Left ventricle myocardium inferior (tissue), 1 donor: ENCODE results near the gene INPPL1. TPM values are rescaled to one million over a fixed set of nuclear protein-coding genes. Genes with fewer than 3 reads are reported as not detected.
A peak's percentile ranks its signal among the peaks of the same experiment; 100 is the strongest.

Experiments used
- DNase-seq: peaks from one replicate; pipeline ENCODE4 v3.0.0-alpha.2; 2020
- H3K27ac ChIP-seq: fragments of 200-600 bp; replicated peaks from 2 replicates; pipeline ENCODE4 v1.8.0; 2021
- H3K27me3 ChIP-seq: fragments of 200-600 bp; 2 replicates; pipeline ENCODE4 v1.8.0; 2021; ENCODE audit warnings: low read depth
- H3K36me3 ChIP-seq: fragments of 200-600 bp; 2 replicates; pipeline ENCODE4 v1.8.0; 2021
- H3K4me1 ChIP-seq: fragments of 200-600 bp; 2 replicates; pipeline ENCODE4 v1.8.0; 2021
- H3K4me3 ChIP-seq: fragments of 200-600 bp; 2 replicates; pipeline ENCODE4 v1.8.0; 2021; ENCODE audit warnings: mild to moderate bottlenecking, moderate library complexity
- H3K9me3 ChIP-seq: fragments of 200-600 bp; replicated peaks from 2 replicates; pipeline ENCODE4 v1.8.0; 2021
- CTCF ChIP-seq: fragments of 200-600 bp; IDR thresholded peaks from 2 replicates; pipeline ENCODE4 v1.8.0; 2021; ENCODE audit warnings: antibody characterized with exemption, mild to moderate bottlenecking, borderline replicate concordance
- intact Hi-C: fragments of 100-400 bp; cut with micrococcal nuclease; formaldehyde crosslinking; loops from one replicate; pipeline ENCODE4 v1.11.0; 2022
- total RNA-seq: library from RNA; stranded (reverse); fragmentation: NEBNext Ultra II Directional; extraction: Animal tissue kit (Norgen Biotek cat#: 25700); gene quantifications from one replicate; pipeline ENCODE4 v1.2.1, GENCODE V29; 2021
- donor health status: DM: no; HTN: yes; CAD: no; lungs with severe emphysema.

The INPPL1 gene
- total RNA-seq, 1 donor from 2014 or later: 115 TPM

GRCh38 chr11:72233773-72234513 lies 9.4 kb downstream of the INPPL1 start:
- H3K4me3 ChIP-seq: no peak overlapping the region
- no peaks in the 10 kb centered on the region for H3K9me3 ChIP-seq
- H3K36me3 ChIP-seq: peaks cover 90% of the 10 kb centered on the region
- DNase-seq: no peak
- no peak for TF ChIP-seq CTCF
- H3K4me1 ChIP-seq: peaks cover 59% of the 10 kb centered on the region
- no peak overlapping the region for H3K27ac ChIP-seq
- intact Hi-C loops: no loop called here
- H3K27me3 ChIP-seq: no peaks in the 10 kb centered on the region

GRCh38 chr11:72234514-72234830 lies 9.9 kb downstream of the INPPL1 start:
- H3K9me3 ChIP-seq: no peaks in the 10 kb centered on the region
- H3K4me1 ChIP-seq: peaks cover 61% of the 10 kb centered on the region
- intact Hi-C loops: no loop called here

GRCh38 chr11:72234920-72235319 lies 10.4 kb downstream of the INPPL1 start:
- TF ChIP-seq CTCF: no peak
- DNase-seq: no peak
- Histone ChIP-seq H3K27ac (no peak overlapping the region), H3K36me3 (peaks cover 80% of the 10 kb centered on the region), H3K4me3 (no peak overlapping the region), H3K9me3 (no peaks in the 10 kb centered on the region), H3K4me1 (peaks cover 63% of the 10 kb centered on the region), H3K27me3 (peaks cover under 1% of the 10 kb centered on the region)
- intact Hi-C loops: no loop called here

More at GRCh38 chr11:72234514-72234830, 9.9 kb downstream of the INPPL1 start:
- TF ChIP-seq CTCF: no peak
- Histone ChIP-seq H3K27me3 (no peaks in the 10 kb centered on the region), H3K36me3 (peaks cover 84% of the 10 kb centered on the region), H3K4me3 (no peak overlapping the region), H3K27ac (no peak overlapping the region)
- no peak for DNase-seq

DNA sequence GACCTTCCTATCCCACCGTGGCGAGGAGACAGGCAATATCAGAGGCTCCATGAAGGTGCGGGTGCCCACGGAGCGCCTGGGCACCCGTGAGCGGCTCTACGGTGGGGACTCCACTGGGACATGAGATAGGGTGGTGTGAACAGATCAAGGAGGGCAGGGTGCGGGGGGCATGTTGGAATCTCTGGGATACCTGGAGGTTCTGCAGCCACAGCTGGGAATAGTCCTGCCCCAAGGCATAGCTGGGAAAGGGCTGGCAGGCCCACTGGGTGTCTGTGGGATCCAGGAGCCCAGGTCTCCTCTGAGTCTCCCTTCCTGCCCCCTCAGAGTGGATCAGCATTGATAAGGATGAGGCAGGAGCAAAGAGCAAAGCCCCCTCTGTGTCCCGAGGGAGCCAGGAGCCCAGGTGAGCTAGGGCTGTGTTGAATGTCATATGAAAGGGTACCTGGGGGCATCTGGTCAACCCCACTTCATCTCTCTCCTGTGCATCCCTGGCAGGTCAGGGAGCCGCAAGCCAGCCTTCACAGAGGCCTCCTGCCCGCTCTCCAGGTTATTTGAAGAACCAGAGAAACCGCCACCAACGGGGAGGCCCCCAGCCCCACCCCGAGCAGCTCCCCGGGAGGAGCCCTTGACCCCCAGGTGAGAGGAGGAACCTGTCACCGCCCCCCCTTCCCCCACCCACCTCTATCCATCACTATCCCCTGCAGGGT lies 10.9 kb downstream of the INPPL1 start:
- DNase-seq: no peak
- no peak for TF ChIP-seq CTCF
- Histone ChIP-seq H3K9me3 (no peaks in the 10 kb centered on the region), H3K27me3 (peaks cover 6% of the 10 kb centered on the region), H3K4me1 (peaks cover 64% of the 10 kb centered on the region), H3K27ac (no peak overlapping the region), H3K4me3 (no peak overlapping the region), H3K36me3 (peaks cover 74% of the 10 kb centered on the region)
- intact Hi-C loops: no loop called here

- H3K4me1 ChIP-seq: peaks cover 64% of the 10 kb centered on the region
- no peak for DNase-seq
- H3K9me3 ChIP-seq: no peaks in the 10 kb centered on the region
- peaks cover 13% of the 10 kb centered on the region for H3K27me3 ChIP-seq
- H3K4me3 ChIP-seq: no peak overlapping the region
- H3K36me3 ChIP-seq: peaks cover 67% of the 10 kb centered on the region
- intact Hi-C loops: no loop called here
- peak overlapping the region; percentile 19 for H3K27ac ChIP-seq
- no peak for TF ChIP-seq CTCF
These were observed 11.6 kb downstream of the INPPL1 start for GRCh38 chr11:72236083-72236697.
